GM23248 (cell line): ENCODE data around the gene PDGFD. TPM values are rescaled to one million over a fixed set of nuclear protein-coding genes. Genes with fewer than 3 reads are reported as not detected.

Source experiments
- DNase-seq: peaks from one replicate; pipeline ENCODE4 v3.0.0-alpha.2; 2015
- H2AFZ ChIP-seq: fragments of 200-600 bp; sonication (generic); 2 replicates; pipeline ENCODE4 v1.6.1; 2016; ENCODE audit warnings: antibody characterized with exemption
- H3F3A ChIP-seq: fragments of 200-600 bp; sonication (generic); 2 replicates; pipeline ENCODE4 v1.6.1; 2016; ENCODE audit warnings: mild to moderate bottlenecking, antibody characterized with exemption, mixed run types; ENCODE audit not compliant: insufficient read depth
- H3K27ac ChIP-seq: fragments of 200-600 bp; sonication (generic); 2 replicates; pipeline ENCODE4 v1.5.1; 2016; ENCODE audit warnings: mild to moderate bottlenecking
- H3K27me3 ChIP-seq: fragments of 200-600 bp; sonication (generic); replicated peaks from 2 replicates; pipeline ENCODE4 v1.6.1; 2016; ENCODE audit warnings: mild to moderate bottlenecking; ENCODE audit not compliant: insufficient read depth
- H3K36me3 ChIP-seq: fragments of 200-600 bp; sonication (generic); 2 replicates; pipeline ENCODE4 v1.6.1; 2016; ENCODE audit warnings: low read depth, mild to moderate bottlenecking
- H3K4me1 ChIP-seq: fragments of 200-600 bp; sonication (generic); 2 replicates; pipeline ENCODE4 v1.6.1; 2016; ENCODE audit warnings: mild to moderate bottlenecking; ENCODE audit not compliant: insufficient read depth
- H3K4me2 ChIP-seq: fragments of 200-600 bp; sonication (generic); one replicate; pipeline ENCODE4 v1.6.1; 2016; ENCODE audit warnings: mild to moderate bottlenecking; ENCODE audit not compliant: unreplicated experiment
- H3K4me3 ChIP-seq: fragments of 200-600 bp; sonication (generic); 2 replicates; pipeline ENCODE4 v1.5.1; 2016; ENCODE audit warnings: mild to moderate bottlenecking
- H3K79me2 ChIP-seq: fragments of 200-600 bp; sonication (generic); 2 replicates; pipeline ENCODE4 v1.6.1; 2016; ENCODE audit warnings: mild to moderate bottlenecking; ENCODE audit not compliant: insufficient read depth
- H3K9ac ChIP-seq: fragments of 200-600 bp; sonication (generic); 2 replicates; pipeline ENCODE4 v1.6.1; 2016; ENCODE audit warnings: mild to moderate bottlenecking
- H3K9me2 ChIP-seq: fragments of 200-600 bp; sonication (generic); 2 replicates; pipeline ENCODE4 v1.6.1; 2016; ENCODE audit warnings: mixed run types, mild to moderate bottlenecking, moderate library complexity; ENCODE audit not compliant: insufficient read depth
- H3K9me3 ChIP-seq: fragments of 200-600 bp; sonication (generic); one replicate; pipeline ENCODE4 v1.6.1; 2017; ENCODE audit warnings: low read depth
- H4K20me1 ChIP-seq: fragments of 200-600 bp; sonication (generic); 2 replicates; pipeline ENCODE4 v1.6.0; 2016; ENCODE audit not compliant: insufficient read depth
- EZH2 ChIP-seq: fragments of 200-600 bp; sonication (generic); IDR thresholded peaks from 2 replicates; pipeline ENCODE4 v1.6.1; 2018; ENCODE audit warnings: antibody characterized with exemption, mild to moderate bottlenecking; ENCODE audit not compliant: insufficient read depth, poor library complexity, severe bottlenecking
- EZH2phosphoT487 ChIP-seq: fragments of 200-600 bp; sonication (generic); IDR thresholded peaks from 2 replicates; pipeline ENCODE4 v1.6.1; 2018; ENCODE audit warnings: antibody characterized with exemption, moderate library complexity, mild to moderate bottlenecking, low read depth; ENCODE audit not compliant: insufficient read depth
- WGBS, 2 experiments: methylation state at CpG; one replicate each; pipeline ENCODE4 v1.1.6; 2015 to 2017; ENCODE audit warnings: low lambda C conversion rate in 2 of 2, low coverage in 1 of 2; ENCODE audit errors: missing lambda C conversion rate in 2 of 2; 5-methylcytosine and 5-hydroxymethylcytosine counted together
- in situ Hi-C: fragments of 300-500 bp; cut with MboI; formaldehyde crosslinking; loops from 2 replicates; pipeline ENCODE4 v1.15.0; 2020
- polyA plus RNA-seq: library from polyadenylated mRNA; unstranded; fragments of >200 nt; fragmentation: Nextera tagmentation; extraction: Ambion mirVana; gene quantifications from 2 replicates; pipeline ENCODE4 v1.2.1, GENCODE V29; 2016
- total RNA-seq: library from RNA; depleted of rRNA; stranded (reverse); fragments of >200 nt; shearing (Covaris generic); gene quantifications from 2 replicates; pipeline ENCODE4 v1.2.3, GENCODE V29; 2014

Gene PDGFD
- total and polyA plus RNA-seq, 2 experiments from 2014 or later, result 0.81 to 1.3 TPM

- Histone ChIP-seq H3K4me1 (peaks cover 8% of the 10 kb centered on the region; the same call in 1 of the 2 replicates), H3K79me2 (no peaks in the 10 kb centered on the region), H3K36me3 (no peaks in the 10 kb centered on the region), H3K4me3 (no peak overlapping the region), H3K9me2 (no peaks in the 10 kb centered on the region), H3K9me3 (no peaks in the 10 kb centered on the region), H3F3A (no peaks in the 10 kb centered on the region), H4K20me1 (no peaks in the 10 kb centered on the region), H3K4me2 (no peak overlapping the region), H3K9ac (no peak overlapping the region), H2AFZ (no peak overlapping the region), H3K27ac (no peak overlapping the region), H3K27me3 (no peaks in the 10 kb centered on the region)
- in situ Hi-C loops, result no loop called here
- WGBS, 2 experiments, result 35 to 44% methylated on average over 3 of the region's 3 CpGs
- DNase-seq, result no peak
- TF ChIP-seq EZH2phosphoT487, result no peak
- no peak for TF ChIP-seq EZH2
These were observed 135.3 kb downstream of the PDGFD start for GRCh38 chr11:104028476-104029263.

DNA sequence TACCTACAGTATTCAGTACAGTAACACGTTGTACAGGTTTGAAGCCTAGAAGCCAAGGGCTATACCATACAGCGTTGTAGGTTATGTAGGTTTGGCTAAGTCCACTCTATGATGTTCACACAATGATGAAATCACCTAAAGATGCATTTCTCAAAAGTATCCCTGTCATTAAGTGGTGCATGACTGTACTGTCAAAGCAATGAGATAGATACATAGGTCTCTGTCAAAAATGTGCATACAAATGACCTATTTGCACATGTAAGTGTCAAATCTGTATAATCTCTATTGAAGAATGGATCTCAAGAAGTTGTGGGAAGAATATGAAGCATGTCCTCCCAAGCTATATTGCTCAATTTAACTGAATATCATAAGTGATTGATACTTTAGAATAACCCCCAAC lies 139.4 kb downstream of the PDGFD start:
- no peak overlapping the region for H3K4me3 ChIP-seq
- H4K20me1 ChIP-seq, result no peaks in the 10 kb centered on the region
- in situ Hi-C loops, result no loop called here
- TF ChIP-seq EZH2, result no peak
- no peak for TF ChIP-seq EZH2phosphoT487
- no peak overlapping the region for H3K9ac ChIP-seq
- 77 to 83% methylated on average over 2 of the region's 2 CpGs for WGBS, 2 experiments
- no peak overlapping the region for H3K4me2 ChIP-seq
- no peaks in the 10 kb centered on the region for H3K9me3 ChIP-seq
- H3K9me2 ChIP-seq, result no peaks in the 10 kb centered on the region
- H2AFZ ChIP-seq, result no peak overlapping the region
- no peak overlapping the region for H3K27ac ChIP-seq
- H3F3A ChIP-seq, result no peaks in the 10 kb centered on the region
- no peak for DNase-seq
- no peaks in the 10 kb centered on the region for H3K79me2 ChIP-seq
- no peaks in the 10 kb centered on the region for H3K36me3 ChIP-seq
- no peaks in the 10 kb centered on the region for H3K4me1 ChIP-seq
- H3K27me3 ChIP-seq, result no peaks in the 10 kb centered on the region

- Histone ChIP-seq H3K27me3 (no peaks in the 10 kb centered on the region), H3K9ac (no peak overlapping the region), H4K20me1 (no peaks in the 10 kb centered on the region), H3K4me1 (peaks cover 2% of the 10 kb centered on the region; the same call in 1 of the 2 replicates), H3K36me3 (no peaks in the 10 kb centered on the region), H3K79me2 (no peaks in the 10 kb centered on the region), H3K4me2 (no peak overlapping the region), H3K27ac (no peak overlapping the region), H3K9me3 (no peaks in the 10 kb centered on the region), H3K4me3 (no peak overlapping the region), H3K9me2 (no peaks in the 10 kb centered on the region), H3F3A (no peaks in the 10 kb centered on the region), H2AFZ (no peak overlapping the region)
- no peak for TF ChIP-seq EZH2
- in situ Hi-C loops, result no loop called here
- DNase-seq, result no peak
- WGBS, 2 experiments, result 71 to 74% methylated on average over 3 of the region's 3 CpGs
These were observed 148.1 kb downstream of the PDGFD start for GRCh38 chr11:104015649-104016415.

DNA sequence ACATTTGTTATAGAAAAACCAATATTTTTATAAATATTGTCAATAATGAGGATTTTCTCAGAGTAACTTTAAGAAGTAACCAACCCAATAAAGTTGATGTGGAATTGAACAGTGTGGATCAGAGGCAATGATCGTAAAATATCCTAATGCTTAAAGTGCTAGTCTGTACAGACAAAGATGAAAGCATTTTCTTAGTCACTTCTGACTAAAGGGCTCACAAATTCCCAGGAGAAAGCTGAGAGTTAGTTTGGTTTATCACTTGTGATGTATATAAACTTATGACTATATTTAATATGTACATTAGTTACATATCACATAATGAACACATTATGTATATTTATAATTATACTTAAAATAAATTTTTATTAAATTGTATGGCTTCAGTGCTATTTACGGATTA lies 152.9 kb downstream of the PDGFD start:
- no peaks in the 10 kb centered on the region for H3K9me3 ChIP-seq
- H3K36me3 ChIP-seq, result no peaks in the 10 kb centered on the region
- no peaks in the 10 kb centered on the region for H3K9me2 ChIP-seq
- H3K27me3 ChIP-seq, result no peaks in the 10 kb centered on the region
- no peak for TF ChIP-seq EZH2
- no peak for TF ChIP-seq EZH2phosphoT487
- no peak overlapping the region for H3K4me3 ChIP-seq
- H3K4me1 ChIP-seq, result peaks cover 5% of the 10 kb centered on the region; the same call in 1 of the 2 replicates
- H3F3A ChIP-seq, result no peaks in the 10 kb centered on the region
- no peak overlapping the region for H3K27ac ChIP-seq
- no peak overlapping the region for H2AFZ ChIP-seq
- H4K20me1 ChIP-seq, result no peaks in the 10 kb centered on the region
- H3K4me2 ChIP-seq, result no peak overlapping the region
- H3K9ac ChIP-seq, result no peak overlapping the region
- DNase-seq, result peak; percentile 30
- no peaks in the 10 kb centered on the region for H3K79me2 ChIP-seq
- WGBS, 2 experiments, result 56 to 71% methylated on average over 2 of the region's 2 CpGs
- in situ Hi-C loops, result no loop called here
